Measurements from ENCODE around the gene APAF1.

The APAF1 gene

GRCh38 chr12:98674841-98675240, 29.8 kb downstream of the APAF1 start:
- no peak for DNase-seq

GRCh38 chr12:98678236-98678945, 33.3 kb downstream of the APAF1 start:
- DNase-seq = no peak

- no peak for DNase-seq
These were observed 34.0 kb downstream of the APAF1 start for GRCh38 chr12:98678946-98679610.

- no peak for DNase-seq
These were observed 34.5 kb downstream of the APAF1 start for GRCh38 chr12:98679611-98680005.

GRCh38 chr12:98684199-98684598, 39.1 kb downstream of the APAF1 start:
- no peak for DNase-seq

GRCh38 chr12:98686603-98687002, 41.5 kb downstream of the APAF1 start:
- no peak for DNase-seq

- no peak for DNase-seq
These were observed 46.3 kb downstream of the APAF1 start for GRCh38 chr12:98691351-98691750.

GRCh38 chr12:98696036-98696646, 51.1 kb downstream of the APAF1 start:
- no peak for DNase-seq

- no peak for DNase-seq
These were observed 52.1 kb downstream of the APAF1 start for GRCh38 chr12:98697209-98697608.

- peak; percentile 50 for DNase-seq
These were observed 53.7 kb downstream of the APAF1 start for GRCh38 chr12:98698603-98699463.

- no peak for DNase-seq
These were observed 54.5 kb downstream of the APAF1 start for GRCh38 chr12:98699586-98699985.

GRCh38 chr12:98701166-98701565, 56.1 kb downstream of the APAF1 start:
- DNase-seq = peak; percentile 4

GRCh38 chr12:98709022-98709421, 63.9 kb downstream of the APAF1 start:
- no peak for DNase-seq

GRCh38 chr12:98714426-98714825, 69.3 kb downstream of the APAF1 start:
- no peak for DNase-seq

- no peak for DNase-seq
These were observed 74.7 kb downstream of the APAF1 start for GRCh38 chr12:98719515-98720504.

- no peak for DNase-seq
These were observed 76.2 kb downstream of the APAF1 start for GRCh38 chr12:98721204-98721702.

GRCh38 chr12:98724384-98725155, 79.5 kb downstream of the APAF1 start:
- DNase-seq = no peak

- DNase-seq = peak; percentile 61
These were observed 80.6 kb downstream of the APAF1 start for GRCh38 chr12:98725476-98726247.

- DNase-seq = no peak
These were observed 82.1 kb downstream of the APAF1 start for GRCh38 chr12:98727196-98727595.

GRCh38 chr12:98730412-98730811, 85.3 kb downstream of the APAF1 start:
- DNase-seq = no peak

All from HCEC 1CT (cell line).